RWPE2 (cell line): ENCODE measurements around the gene DOCK11.

Source experiments
- ATAC-seq: fragments of 200-7000 bp; cut with Tn5 transposase; 3 replicates; pipeline ENCODE4 v1.9.1; 2021; ENCODE audit warnings: low read depth
- DNase-seq: peaks from one replicate; pipeline ENCODE4 v3.0.0-alpha.2; 2020; ENCODE audit warnings: low spot score
- H3K27ac ChIP-seq: fragments of 450-650 bp; 2 replicates; pipeline ENCODE4 v1.5.1; 2017; ENCODE audit warnings: mild to moderate bottlenecking; ENCODE audit not compliant: poor library complexity, severe bottlenecking
- H3K27me3 ChIP-seq: fragments of 250-450 bp; sonication (Bioruptor Pico); 2 replicates; pipeline ENCODE4 v1.5.1; 2021; ENCODE audit warnings: mild to moderate bottlenecking, moderate library complexity; ENCODE audit not compliant: insufficient read depth, poor library complexity, severe bottlenecking
- H3K36me3 ChIP-seq: fragments of 250-450 bp; sonication (Bioruptor Pico); 2 replicates; pipeline ENCODE4 v1.5.1; 2020; ENCODE audit warnings: low read depth, mild to moderate bottlenecking, moderate library complexity
- H3K4me1 ChIP-seq: fragments of 250-450 bp; sonication (Bioruptor Pico); 2 replicates; pipeline ENCODE4 v1.5.1; 2021; ENCODE audit warnings: mild to moderate bottlenecking, moderate library complexity; ENCODE audit not compliant: insufficient read depth, poor library complexity, severe bottlenecking
- H3K4me3 ChIP-seq: fragments of 250-450 bp; sonication (Bioruptor Pico); 2 replicates; pipeline ENCODE4 v1.5.1; 2021; ENCODE audit warnings: mild to moderate bottlenecking, moderate library complexity; ENCODE audit not compliant: severe bottlenecking
- H3K9me3 ChIP-seq: fragments of 250-450 bp; sonication (Bioruptor Pico); 2 replicates; pipeline ENCODE4 v1.5.1; 2021; ENCODE audit warnings: mild to moderate bottlenecking, moderate library complexity; ENCODE audit not compliant: severe bottlenecking
- TF ChIP-seq, protein P1 (sequence below): fragments of 450-650 bp; IDR thresholded peaks from one replicate; pipeline ENCODE4 v1.5.1; 2017; ENCODE audit warnings: mild to moderate bottlenecking, moderate library complexity; ENCODE audit not compliant: poor library complexity, severe bottlenecking

Gene DOCK11

DNA sequence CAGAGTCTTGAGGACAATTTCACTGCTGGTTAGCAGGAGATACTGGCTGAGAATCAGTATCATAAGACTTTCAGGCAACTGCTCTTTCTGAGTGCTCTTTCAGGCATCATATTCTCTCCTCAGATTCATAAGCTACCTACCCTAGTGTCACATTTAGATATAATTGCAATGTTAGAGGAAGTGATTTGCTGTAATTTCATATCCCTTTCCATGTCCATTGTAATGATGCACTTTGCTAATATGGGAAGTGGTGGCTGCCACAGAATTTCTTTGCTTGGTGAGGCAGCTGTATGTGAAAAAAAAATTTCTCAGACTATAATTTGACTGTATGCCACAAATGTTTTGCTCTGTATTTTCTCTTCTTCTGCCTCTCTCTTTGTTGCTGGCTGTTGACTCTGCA is 63.3 kb downstream of the DOCK11 start:
- no peaks in the 10 kb centered on the region for H3K36me3 ChIP-seq
- H3K27me3 ChIP-seq = no peaks in the 10 kb centered on the region
- TF ChIP-seq, protein P1, sequence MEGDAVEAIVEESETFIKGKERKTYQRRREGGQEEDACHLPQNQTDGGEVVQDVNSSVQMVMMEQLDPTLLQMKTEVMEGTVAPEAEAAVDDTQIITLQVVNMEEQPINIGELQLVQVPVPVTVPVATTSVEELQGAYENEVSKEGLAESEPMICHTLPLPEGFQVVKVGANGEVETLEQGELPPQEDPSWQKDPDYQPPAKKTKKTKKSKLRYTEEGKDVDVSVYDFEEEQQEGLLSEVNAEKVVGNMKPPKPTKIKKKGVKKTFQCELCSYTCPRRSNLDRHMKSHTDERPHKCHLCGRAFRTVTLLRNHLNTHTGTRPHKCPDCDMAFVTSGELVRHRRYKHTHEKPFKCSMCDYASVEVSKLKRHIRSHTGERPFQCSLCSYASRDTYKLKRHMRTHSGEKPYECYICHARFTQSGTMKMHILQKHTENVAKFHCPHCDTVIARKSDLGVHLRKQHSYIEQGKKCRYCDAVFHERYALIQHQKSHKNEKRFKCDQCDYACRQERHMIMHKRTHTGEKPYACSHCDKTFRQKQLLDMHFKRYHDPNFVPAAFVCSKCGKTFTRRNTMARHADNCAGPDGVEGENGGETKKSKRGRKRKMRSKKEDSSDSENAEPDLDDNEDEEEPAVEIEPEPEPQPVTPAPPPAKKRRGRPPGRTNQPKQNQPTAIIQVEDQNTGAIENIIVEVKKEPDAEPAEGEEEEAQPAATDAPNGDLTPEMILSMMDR = no peak
- DNase-seq (no peak), ATAC-seq (no peak)
- H3K27ac ChIP-seq = no peak overlapping the region
- no peak overlapping the region for H3K4me3 ChIP-seq
- no peaks in the 10 kb centered on the region for H3K9me3 ChIP-seq
- H3K4me1 ChIP-seq = no peaks in the 10 kb centered on the region

DNA sequence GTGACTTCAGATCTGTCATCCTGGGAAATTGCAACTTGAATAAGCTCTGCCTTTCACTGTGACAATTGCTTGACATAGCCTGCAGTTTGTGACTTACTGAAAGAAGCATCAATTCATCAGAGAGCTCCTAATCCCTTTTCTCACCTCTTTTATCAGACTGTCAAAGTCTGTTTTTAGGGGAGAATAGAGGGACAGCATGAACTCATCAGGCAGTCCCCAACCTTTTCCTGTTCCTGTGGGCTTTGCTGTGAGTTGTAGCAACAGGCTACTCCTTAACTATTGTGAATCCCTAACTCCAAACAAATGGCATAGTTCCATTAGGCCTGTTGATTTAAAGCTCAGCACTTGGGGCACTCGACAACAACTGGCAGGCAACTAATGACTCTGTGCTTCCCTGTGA is 64.9 kb downstream of the DOCK11 start:
- Histone ChIP-seq H3K27me3 (no peaks in the 10 kb centered on the region), H3K36me3 (no peaks in the 10 kb centered on the region), H3K4me1 (no peaks in the 10 kb centered on the region), H3K9me3 (no peaks in the 10 kb centered on the region), H3K4me3 (no peak overlapping the region), H3K27ac (no peak overlapping the region)
- DNase-seq (no peak), ATAC-seq (no peak)
- TF ChIP-seq, protein P1 = no peak

DNA sequence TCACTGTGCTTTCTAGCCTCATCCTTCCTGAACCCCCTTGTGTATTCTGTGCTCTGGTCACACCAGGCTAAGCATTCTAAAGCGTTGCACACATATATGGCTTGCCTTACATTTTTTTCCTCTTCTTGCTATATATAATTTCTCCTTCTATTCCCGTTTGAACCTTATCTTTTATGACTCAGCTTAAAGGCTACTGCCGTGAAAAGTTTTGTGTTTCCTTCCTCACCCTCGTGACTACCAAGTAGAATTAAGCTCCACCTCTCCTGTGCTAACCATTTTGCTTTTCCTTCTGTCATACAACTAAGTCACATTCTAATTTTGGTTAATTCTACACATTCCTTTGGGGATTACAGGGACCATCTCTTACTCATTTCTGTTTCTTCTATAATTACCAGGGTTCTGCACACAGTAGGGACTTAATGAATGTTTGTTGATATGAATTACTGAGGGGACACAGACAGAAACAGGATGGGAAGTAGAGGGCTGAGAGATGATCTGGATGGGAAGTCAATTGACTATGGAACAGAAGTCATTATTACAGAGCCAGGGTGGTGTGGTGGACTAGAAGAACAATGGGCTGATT is 67.1 kb downstream of the DOCK11 start:
- DNase-seq (no peak), ATAC-seq (no peak)
- Histone ChIP-seq H3K27ac (no peak overlapping the region), H3K4me1 (no peaks in the 10 kb centered on the region), H3K9me3 (no peaks in the 10 kb centered on the region), H3K36me3 (no peaks in the 10 kb centered on the region), H3K27me3 (no peaks in the 10 kb centered on the region), H3K4me3 (no peak overlapping the region)
- TF ChIP-seq, protein P1 = no peak

DNA sequence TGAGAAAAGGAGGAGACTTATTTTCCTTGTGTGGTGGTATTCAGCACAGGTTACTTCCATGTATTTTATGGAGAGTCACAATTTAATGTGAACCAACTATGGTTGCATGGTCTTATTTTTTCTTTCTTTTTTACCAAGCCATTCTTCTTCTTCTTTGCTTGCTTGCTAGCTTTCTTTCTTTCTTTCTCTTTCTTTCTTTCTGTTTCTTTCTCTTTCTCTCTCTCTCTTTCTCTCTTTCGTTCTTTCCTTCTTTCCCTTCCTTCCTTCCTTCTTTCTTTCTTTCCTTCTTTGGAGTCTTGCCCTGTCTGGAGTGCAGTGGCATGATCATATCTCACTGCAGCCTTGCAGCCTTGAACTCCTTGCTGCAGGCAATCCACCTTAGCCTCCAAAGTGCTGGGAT is 68.9 kb downstream of the DOCK11 start:
- no peaks in the 10 kb centered on the region for H3K4me1 ChIP-seq
- H3K9me3 ChIP-seq = no peaks in the 10 kb centered on the region
- H3K27me3 ChIP-seq = no peaks in the 10 kb centered on the region
- DNase-seq = no peak
- no peak overlapping the region for H3K27ac ChIP-seq
- H3K36me3 ChIP-seq = no peaks in the 10 kb centered on the region
- H3K4me3 ChIP-seq = no peak overlapping the region
- TF ChIP-seq, protein P1 = no peak
- no peak for ATAC-seq

DNA sequence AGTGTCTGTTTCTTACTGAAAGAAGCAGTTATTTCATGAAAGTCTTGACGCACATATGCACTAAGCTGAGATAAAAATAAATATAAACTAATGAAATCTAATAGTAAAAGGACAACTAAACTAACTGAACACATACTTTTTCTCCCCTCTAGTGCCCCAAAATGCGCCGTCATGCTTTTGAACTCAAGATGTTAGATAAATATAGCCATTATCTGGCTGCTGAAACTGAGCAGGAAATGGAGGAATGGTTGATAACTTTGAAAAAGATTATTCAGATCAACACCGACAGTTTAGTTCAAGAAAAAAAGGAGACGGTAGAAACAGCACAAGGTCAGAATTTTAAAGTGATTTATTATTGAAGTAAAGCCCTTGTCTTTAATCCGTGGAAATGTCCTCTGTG is 70.2 kb downstream of the DOCK11 start:
- TF ChIP-seq, protein P1 = no peak
- no peak overlapping the region for H3K27ac ChIP-seq
- H3K27me3 ChIP-seq = no peaks in the 10 kb centered on the region
- ATAC-seq = no peak
- H3K9me3 ChIP-seq = no peaks in the 10 kb centered on the region
- no peaks in the 10 kb centered on the region for H3K4me1 ChIP-seq
- H3K36me3 ChIP-seq = no peaks in the 10 kb centered on the region
- no peak overlapping the region for H3K4me3 ChIP-seq
- no peak for DNase-seq
